C4-2B (cell line): ENCODE results near the gene DACH2.

Source experiments
- ZFX ChIP-seq: fragments of 450-650 bp; IDR thresholded peaks from 2 replicates; pipeline ENCODE4 v1.6.1; 2017
- TF ChIP-seq, protein P1 (sequence below): fragments of 450-650 bp; conservative IDR thresholded peaks from 2 replicates; pipeline ENCODE4 v1.5.1; 2017; ENCODE audit warnings: mild to moderate bottlenecking

DNA sequence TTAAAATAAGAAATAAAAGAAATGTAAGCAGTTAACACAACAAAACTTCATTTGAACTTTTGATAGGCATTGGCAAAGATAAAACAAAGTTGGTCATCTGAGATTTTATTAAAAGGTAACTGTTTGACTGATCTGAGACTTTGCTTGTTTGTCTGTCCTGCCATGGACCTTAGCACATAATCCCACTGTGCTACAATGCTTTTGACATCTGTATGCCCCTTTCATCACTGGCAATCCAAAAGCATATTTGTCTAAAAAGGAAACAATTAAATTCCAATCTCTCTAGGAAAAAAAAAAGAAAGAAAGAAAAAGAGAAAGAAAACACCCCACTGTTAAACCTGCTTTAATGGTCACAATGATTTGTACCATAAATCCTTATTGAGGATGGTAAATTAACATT is 231.0 kb downstream of the DACH2 start:
- TF ChIP-seq, protein P1, sequence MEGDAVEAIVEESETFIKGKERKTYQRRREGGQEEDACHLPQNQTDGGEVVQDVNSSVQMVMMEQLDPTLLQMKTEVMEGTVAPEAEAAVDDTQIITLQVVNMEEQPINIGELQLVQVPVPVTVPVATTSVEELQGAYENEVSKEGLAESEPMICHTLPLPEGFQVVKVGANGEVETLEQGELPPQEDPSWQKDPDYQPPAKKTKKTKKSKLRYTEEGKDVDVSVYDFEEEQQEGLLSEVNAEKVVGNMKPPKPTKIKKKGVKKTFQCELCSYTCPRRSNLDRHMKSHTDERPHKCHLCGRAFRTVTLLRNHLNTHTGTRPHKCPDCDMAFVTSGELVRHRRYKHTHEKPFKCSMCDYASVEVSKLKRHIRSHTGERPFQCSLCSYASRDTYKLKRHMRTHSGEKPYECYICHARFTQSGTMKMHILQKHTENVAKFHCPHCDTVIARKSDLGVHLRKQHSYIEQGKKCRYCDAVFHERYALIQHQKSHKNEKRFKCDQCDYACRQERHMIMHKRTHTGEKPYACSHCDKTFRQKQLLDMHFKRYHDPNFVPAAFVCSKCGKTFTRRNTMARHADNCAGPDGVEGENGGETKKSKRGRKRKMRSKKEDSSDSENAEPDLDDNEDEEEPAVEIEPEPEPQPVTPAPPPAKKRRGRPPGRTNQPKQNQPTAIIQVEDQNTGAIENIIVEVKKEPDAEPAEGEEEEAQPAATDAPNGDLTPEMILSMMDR = no peak
- no peak for TF ChIP-seq ZFX
